HG02981 (cell line): ENCODE results near the gene CYSLTR2.

Experiments
- ATAC-seq: cut with Tn5 transposase; IDR thresholded peaks from one replicate; pipeline ENCODE4 v1.9.1; 2021; ENCODE audit warnings: mild to moderate bottlenecking, moderate library complexity; ENCODE audit not compliant: unreplicated experiment

Gene CYSLTR2, protein sequence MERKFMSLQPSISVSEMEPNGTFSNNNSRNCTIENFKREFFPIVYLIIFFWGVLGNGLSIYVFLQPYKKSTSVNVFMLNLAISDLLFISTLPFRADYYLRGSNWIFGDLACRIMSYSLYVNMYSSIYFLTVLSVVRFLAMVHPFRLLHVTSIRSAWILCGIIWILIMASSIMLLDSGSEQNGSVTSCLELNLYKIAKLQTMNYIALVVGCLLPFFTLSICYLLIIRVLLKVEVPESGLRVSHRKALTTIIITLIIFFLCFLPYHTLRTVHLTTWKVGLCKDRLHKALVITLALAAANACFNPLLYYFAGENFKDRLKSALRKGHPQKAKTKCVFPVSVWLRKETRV

DNA sequence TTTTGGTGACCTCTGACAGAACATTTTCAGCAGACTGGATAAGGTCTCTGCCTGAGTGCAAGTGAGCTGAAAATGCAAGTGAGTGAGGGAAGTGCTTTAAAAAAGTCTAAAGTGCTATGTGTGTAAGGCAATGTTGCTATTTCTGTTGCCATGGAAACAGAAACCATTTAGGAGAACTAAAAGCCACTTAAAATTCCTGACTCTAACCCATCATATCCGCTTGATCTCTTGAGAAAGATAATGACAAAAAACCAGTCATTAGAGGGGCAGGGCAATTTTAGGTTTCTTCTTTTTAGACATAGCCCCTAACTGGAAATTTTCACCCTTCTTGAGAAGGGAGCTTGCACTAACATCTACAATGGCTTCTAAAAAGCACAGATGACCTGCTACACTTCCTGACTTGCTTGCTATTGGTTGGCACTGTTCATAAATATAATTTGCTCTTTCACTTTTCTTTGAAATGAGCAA lies at the start of gene CYSLTR2:
Gene CYSLTR2, plus strand, starts transcription at position 458 of the 468 bp plus-strand sequence. CDS start 52,889 bp downstream, outside the sequence.
- ATAC-seq = peak; percentile 80

DNA sequence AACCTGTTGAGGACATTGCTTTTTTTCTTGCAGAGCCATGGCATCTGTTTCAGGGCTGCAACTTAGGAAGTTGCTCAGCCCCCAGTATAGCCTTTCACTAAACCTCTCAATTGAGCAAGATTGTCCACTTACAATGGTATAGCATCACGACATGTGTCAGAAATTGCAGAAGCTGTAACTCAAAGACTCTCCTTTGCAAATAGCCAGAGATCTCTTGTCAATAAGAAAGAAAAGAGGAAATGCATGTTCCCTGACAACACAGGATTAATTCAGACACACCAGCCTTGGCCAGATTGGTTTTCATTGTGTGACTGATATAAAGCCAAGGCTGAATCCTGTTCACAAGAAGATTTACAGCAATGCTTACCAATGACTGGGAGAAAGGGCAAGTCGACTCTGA lies 38.7 kb upstream of the CYSLTR2 start:
- ATAC-seq = no peak

DNA sequence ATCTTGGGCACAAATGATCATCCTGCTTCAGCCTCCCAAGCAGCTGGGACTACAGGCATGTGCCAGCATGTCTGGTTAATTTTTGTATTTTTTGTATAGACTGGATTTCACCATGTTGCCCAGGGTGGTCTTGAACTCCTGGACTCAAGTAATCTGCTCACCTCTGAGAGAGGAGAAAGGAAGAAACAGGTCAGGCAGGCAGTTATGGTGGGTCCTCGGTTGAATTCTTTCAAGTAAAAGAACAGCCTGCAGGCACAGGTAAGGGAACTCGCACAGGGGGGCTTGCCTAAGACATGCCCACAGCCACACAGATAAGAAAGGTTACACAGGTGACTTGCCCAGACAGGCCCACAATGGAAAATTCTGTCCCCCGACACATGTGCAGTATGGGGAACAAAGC lies 34.8 kb upstream of the CYSLTR2 start:
- ATAC-seq = no peak

DNA sequence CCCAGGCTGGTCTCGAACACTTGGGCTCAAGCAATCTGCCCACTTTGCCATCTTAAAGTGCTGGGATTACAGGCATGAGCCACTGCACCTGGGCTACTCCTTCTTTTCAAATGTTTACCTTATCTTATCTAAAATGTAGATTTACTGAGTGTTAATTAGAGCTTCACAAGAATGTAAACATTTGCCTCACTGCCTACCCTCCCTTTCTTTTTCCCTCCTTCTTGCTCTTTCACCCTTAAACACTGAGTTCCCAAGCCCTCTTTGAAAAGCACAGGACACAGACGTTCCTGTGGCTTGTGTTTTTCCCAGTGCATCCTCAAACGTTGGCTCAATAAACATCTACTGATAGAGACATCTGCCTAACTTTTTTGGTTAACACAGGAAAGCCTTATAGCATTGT lies 32.7 kb upstream of the CYSLTR2 start:
- ATAC-seq = no peak

DNA sequence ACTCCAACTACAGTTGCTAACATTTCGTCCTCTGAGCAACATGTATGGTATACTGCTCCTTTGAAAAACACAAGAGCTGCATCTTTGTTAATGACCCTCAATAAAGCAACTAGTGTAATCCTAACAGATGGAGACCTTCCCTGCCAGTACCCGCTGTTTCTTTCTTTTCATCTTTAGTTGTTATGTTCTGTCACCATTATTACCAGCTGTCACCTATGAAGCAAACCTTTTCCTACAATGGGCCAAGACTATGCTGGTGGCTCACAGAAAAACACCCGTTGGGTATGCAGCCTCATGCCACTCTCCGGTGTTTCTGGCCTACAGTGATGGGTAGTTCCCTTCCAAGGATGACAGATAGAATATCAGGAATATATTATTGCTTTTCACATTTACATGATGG lies 29.7 kb upstream of the CYSLTR2 start:
- ATAC-seq = no peak

DNA sequence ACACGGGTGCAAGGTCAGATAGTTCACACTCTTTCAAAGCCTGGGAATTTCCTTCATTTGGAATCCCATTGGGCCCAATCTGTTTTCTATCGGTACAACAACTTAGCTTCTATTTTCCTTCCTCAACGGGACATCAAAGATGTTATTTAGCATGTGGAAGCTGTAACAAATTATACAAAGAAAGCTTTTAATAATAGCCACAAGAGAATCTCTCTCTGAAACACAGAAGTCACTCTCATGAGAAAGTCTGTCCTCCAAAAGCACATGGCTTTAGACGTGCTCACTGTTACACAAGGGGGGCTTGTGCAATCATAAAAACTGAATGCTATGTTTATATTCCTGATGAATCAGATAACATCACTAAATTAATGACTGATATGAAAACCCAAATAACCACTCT lies 28.9 kb upstream of the CYSLTR2 start:
- no peak for ATAC-seq

DNA sequence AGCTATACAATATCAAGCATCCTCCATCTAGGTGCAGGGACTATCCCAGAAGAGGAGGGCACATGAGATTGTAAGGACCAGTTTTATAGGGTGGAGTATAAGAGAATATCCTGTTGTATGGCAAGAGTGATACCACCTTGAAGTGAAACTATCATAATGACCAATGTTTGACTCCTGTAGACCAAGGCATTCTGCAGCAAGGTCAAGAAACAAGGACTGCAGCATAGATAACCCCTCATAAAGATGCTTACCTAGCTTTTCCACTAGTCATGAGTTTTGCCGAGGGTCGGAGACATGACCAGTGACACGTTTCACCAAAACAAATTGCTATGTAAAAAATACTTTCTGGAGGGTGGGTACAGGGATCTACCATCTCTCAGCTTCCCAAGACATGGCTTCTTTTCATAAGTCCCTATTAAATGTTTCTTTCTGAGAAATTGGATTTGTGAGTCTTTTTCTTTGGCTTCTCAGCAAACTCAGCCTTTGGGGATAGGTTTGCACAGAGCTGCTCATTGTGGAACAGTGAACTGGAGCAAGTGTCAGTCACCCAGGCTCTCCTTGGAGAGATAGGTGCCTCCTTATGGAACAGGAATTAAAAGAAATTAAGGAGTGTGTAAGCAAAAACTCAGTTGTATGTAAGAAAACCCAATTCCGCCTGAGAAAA lies 28.2 kb upstream of the CYSLTR2 start:
- no peak for ATAC-seq

DNA sequence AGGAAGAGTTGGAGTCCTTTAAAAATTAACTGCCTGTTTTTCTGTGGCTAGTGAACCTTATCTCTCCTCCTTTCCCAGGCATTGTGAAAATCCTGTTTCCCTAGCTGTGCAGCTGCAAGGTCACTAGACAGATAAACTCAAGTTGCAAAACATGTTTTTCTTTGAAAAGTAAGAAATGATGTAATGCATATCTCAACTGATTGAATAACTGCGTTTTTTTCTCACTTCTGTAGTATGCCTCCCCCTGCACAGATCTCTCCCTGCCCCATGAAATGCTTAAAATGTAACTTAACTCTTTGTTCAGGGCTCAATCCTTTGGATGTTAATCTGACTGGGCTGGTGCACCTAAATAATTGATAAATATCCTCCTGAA lies 27.7 kb upstream of the CYSLTR2 start:
- ATAC-seq = no peak

DNA sequence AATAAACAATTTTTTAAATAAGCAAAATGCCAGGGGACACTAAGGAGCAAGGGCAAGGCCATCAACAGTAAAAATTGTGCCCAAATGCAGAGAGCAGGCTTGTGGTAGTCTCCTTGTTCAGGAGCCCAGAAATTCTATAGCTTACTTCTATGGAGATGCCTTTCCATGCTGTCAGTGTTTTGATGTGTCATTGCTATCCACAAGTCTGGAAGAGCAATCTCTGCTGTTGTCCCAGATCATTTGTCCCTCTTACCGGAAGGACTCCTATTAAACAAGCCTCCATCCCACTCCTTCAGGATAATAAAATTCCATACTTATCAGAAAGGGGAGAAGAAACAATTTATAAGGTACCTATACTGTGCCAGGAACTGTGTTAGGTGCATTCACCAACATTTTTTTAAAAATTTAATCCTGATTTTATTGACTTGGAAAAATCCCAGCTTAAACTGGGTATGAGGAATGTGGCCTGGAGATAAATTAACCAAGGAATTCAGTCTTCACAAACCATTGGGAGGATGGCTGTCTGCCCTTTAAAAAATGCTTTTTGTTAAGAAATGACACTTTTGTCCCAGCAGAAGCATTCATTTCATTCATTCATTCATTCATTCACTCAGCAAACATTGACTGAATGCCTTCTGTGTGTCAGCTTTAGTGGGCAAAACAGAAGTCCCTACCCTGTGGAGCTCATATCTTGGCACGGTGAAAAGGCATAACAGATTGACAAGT lies 26.8 kb upstream of the CYSLTR2 start:
- ATAC-seq = no peak

DNA sequence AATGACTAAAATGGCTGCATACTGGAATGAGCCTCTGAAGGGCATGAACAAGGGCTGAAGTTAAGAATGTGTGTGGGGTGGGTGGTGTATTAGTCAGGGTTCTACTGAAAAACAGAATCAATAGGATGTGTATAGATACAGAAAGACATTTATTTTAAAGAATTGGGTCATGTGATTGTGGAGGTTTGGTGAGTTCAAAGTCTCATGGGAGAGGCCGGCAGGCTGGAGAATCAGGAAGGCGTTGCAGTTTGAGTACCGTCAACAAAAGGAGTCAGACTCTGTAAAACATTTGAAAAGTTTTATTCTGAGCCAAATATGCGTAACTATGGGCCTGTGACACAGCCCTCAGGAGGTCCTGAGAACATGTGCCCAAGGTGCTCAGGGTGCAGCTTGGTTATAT lies 24.5 kb upstream of the CYSLTR2 start:
- ATAC-seq = no peak

DNA sequence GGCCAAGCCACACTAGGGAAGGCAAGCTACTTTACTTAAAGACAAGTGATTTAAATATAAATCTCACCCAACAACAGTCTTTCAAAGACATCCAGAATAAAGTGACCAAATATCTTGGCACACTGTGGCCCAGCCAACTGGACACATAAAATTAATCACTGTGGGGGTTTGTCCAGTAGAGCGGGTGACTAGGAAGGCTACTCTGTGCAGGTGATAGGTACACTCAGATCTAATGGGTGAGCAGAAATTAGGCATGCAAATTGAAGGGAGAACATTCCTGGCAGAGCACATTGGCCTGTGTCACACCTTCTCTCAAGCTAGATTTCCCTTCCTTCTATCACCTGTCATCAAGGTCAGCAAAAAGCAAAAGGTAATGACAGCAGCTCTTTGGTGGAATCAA lies 23.4 kb upstream of the CYSLTR2 start:
- no peak for ATAC-seq

DNA sequence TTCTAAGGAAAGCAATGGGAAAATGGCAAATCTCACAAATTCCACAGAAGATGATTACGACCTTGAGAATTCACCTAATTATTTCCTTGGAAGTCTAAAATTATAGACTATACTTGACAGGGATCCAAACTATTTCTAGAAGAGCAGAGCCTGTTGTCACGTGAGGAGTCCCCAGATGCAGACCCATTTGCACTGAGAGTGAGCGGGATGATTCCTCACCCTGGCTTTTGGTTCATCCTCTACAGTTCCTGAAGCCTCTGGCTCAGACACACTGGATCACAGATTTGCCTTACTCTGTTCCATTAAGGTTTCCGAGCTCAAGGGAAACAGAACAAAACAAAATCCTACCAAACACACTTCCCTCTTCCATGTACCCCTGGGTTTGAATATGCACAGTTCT lies 23.0 kb upstream of the CYSLTR2 start:
- ATAC-seq = no peak

DNA sequence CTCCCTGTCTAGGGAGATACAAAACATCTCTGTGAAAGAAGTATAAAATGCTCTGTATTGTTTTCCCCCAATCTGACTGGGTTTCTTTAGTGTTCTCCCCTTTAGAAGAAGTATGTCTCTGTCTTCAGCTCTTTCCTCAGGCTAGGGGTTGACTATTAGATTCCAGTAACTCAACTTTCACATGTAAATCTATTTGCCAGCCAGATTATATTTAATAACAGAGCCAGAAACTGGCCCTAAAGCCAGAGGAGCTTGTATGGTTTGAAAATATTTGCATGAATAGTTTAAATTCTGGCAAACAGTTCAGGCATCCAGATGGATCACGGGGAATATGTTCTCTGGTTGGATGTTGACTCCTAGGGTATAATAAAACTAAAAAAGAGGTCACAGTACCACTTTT lies 22.3 kb upstream of the CYSLTR2 start:
- ATAC-seq = no peak

DNA sequence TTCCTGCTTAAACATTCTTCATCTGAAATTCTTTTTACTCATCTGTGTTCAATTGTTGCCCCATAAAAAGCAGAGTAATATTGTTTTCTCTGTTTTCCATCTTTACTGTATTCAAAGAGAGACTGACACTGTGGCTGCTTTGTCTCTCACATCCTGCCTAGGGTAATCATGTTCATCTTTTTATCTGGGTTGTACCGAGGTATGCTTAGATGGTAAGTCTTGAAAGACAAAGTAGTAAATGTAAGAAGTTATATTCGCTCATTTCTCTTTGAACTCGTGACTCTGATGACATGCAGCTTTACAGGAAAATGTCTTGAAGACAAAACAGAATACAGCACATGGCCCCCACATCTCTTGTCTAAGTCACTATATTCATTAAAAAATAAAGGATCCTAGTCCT lies 20.0 kb upstream of the CYSLTR2 start:
- ATAC-seq = no peak

DNA sequence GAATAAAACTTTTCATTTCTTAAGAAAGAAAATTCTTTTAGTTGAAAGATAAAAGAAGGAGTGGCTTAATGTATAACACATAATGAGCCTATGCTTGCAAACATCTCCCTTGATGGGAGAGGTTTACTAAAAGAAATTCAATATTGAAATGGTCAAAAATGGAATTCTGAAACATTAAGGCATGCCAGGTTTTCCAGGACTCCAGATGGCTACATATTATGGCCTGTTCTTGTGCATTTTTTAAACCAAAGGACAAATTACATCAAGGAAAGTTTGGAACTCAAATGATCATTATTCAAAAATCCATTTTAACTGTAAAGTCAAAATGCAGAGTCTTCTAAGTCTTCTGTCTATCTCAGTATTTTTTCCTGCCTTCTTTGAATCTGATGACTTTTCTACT lies 19.1 kb upstream of the CYSLTR2 start:
- no peak for ATAC-seq

DNA sequence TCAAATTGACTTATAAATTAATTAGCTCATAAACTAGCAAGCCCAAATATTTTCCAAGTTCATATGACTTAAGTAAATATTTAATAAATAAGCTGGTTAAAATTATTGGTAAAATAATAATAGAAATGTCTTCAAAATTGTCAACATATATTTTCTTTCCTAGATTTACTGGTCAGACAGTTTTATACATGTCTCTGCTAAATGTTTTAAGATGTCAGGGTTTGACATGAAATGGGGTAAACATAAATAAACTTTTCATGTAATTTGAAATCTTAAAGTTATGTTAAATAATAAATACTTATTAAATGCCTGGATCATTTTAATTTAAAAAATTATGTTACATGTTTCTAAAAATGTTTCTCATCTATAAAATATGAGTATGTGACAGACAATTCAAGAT lies 18.3 kb upstream of the CYSLTR2 start:
- ATAC-seq = no peak

DNA sequence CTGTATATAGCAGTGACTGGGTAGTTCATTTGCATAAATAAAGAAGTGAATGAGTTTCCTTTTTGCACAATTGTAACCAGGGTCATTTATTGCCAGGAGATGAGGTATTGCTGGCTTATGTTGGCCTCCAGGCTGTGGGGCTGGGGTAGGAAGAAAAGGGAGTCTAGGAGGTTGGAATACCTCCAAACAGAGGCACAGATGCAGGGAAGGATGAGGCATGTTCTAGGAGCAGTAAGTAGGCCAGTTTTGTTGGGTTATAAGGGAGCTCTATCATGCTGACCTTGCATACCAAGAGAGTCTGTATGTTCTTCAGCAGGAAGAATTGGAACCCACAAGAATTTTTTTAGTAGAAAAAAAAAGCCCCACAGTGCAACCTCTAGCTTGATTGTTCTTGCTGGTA lies 17.2 kb upstream of the CYSLTR2 start:
- ATAC-seq = no peak

DNA sequence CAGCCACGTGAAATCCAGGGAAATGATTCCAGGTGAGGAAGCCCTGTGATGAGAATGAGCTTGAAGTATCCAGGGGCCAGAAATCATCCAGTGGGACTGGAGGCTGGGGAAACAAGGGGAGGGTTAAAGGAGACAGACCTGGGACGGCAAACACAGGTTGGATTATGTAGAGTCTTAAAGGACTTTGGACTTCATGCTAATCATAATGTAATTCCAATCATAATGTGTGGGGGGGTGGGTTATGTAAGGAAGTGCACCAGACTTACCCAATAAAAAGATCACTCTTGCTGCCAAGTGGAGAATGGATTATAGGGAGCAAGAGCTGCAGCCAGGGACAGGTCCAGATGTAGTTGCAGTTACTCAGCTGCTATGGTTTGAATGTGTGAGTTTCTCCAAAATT lies 16.1 kb upstream of the CYSLTR2 start:
- ATAC-seq = no peak

DNA sequence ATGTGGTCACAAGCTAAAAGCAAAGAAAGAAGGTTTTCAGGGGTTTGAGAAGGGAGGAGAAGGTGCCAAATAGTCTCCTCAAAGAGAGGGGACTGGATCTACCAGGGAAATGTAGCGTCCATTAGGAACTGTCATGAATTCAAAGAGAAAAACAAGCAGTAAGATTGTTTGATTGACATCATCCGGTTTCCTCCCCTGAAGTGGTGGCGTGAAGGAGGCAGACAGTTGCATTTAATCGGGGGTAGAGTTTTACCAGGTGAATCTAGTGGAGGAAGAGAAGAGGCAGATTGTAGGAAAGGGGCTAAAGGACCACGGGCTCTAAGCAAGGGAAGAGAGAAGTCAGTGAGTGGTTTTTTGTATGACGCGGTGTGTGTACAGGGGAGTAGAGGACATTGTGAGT lies 13.0 kb upstream of the CYSLTR2 start:
- ATAC-seq = no peak

DNA sequence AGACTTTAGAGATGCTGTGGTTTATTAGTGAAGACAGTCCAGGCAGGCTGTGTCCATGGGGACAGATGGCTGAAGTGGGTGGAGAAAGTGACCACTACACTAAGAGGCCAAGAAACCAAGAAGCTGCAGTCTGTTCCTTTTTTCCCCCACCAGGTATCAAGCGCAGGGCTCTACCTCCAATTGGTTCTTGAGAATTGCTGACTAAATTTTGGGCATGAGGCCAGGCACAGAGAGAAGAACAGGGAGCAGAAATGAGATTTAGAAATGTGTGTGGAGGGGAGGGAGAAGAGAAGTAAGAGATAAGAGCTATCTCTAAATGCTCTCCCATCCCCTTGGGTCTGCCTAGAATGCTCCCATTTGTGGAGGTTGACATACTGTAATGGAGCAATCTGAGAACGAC lies 12.3 kb upstream of the CYSLTR2 start:
- ATAC-seq = no peak

DNA sequence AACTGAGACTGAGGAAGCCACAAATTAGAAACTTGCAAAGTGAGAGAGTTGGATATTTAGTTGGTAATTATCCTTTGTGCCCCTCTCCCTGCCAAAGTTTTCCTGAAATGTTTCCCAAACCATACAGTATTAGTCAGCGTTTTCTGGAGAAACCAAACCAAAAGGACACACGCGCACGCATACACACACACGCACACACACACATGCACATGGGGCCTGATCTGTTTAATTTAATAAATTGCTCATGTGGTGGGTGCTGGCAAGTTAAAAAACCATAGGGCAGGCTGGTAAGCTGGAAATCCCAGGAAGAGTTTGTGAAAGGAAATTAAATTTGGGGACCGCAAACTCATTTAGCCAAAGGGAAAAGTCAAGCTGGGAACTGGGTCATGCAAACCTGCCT lies 11.7 kb upstream of the CYSLTR2 start:
- no peak for ATAC-seq

DNA sequence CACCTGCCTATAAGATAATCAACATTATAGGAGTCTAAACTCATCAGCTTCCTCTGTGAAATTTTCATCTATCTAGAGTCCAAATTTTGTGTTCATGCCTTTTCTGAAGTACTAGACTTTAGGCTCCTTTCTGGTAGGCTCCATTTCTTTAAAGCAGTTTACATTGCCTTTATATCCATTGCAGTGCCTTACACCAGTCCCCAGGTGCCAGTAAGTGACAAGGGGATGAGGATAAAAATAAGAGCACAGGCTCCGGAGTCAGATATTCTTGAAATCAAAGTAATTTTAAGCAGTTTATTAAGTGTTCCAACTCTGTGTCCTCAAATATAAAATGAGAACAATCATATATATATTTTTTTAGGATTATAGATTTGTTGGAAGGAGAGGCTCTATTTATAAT lies 10.6 kb upstream of the CYSLTR2 start:
- ATAC-seq = no peak
